Skin of body (tissue), 2 donors: Measurements from ENCODE around the gene DOCK1. TPM values are rescaled to one million over a fixed set of nuclear protein-coding genes. Genes with fewer than 3 reads are reported as not detected.

Experiments used
- DNase-seq: peaks from one replicate; lab custom pipeline; 2025; lab: John Stamatoyannopoulos, UW
- total RNA-seq: library from RNA; depleted of rRNA; stranded (reverse); fragments of >200 nt; gene quantifications from one replicate; pipeline ENCODE4 v1.2.3, GENCODE V29; 2014

Gene DOCK1
- total RNA-seq, 1 donor from 2014 or later, result 80.8 TPM

- no peak for DNase-seq
Observed at GRCh38 chr10:127343821-127344220, 438.6 kb downstream of the DOCK1 start.

- DNase-seq, result no peak
Observed at GRCh38 chr10:127344346-127344745, 439.1 kb downstream of the DOCK1 start.

- no peak for DNase-seq
Observed at GRCh38 chr10:127345231-127345965, 440.2 kb downstream of the DOCK1 start.

GRCh38 chr10:127346604-127347003, 441.4 kb downstream of the DOCK1 start:
- no peak for DNase-seq

GRCh38 chr10:127347202-127347959, 442.2 kb downstream of the DOCK1 start:
- DNase-seq, result no peak

- DNase-seq, result no peak
Observed at GRCh38 chr10:127349737-127350136, 444.5 kb downstream of the DOCK1 start.

- no peak for DNase-seq
Observed at GRCh38 chr10:127351542-127351941, 446.3 kb downstream of the DOCK1 start.

GRCh38 chr10:127353544-127353943, 448.3 kb downstream of the DOCK1 start:
- no peak for DNase-seq

- no peak for DNase-seq
Observed at GRCh38 chr10:127354255-127354654, 449.0 kb downstream of the DOCK1 start.

GRCh38 chr10:127354992-127355391, 449.8 kb downstream of the DOCK1 start:
- DNase-seq, result no peak

GRCh38 chr10:127356360-127356759, 451.1 kb downstream of the DOCK1 start:
- DNase-seq, result no peak

- DNase-seq, result no peak
Observed at GRCh38 chr10:127357265-127357664, 452.0 kb downstream of the DOCK1 start.

- DNase-seq, result no peak
Observed at GRCh38 chr10:127358337-127358736, 453.1 kb downstream of the DOCK1 start.

GRCh38 chr10:127364034-127364433, 458.8 kb downstream of the DOCK1 start:
- DNase-seq, result no peak

- DNase-seq, result no peak
Observed at GRCh38 chr10:127368101-127368500, 462.9 kb downstream of the DOCK1 start.

- no peak for DNase-seq
Observed at GRCh38 chr10:127368929-127369328, 463.7 kb downstream of the DOCK1 start.

GRCh38 chr10:127370601-127371000, 465.4 kb downstream of the DOCK1 start:
- DNase-seq, result no peak

- no peak for DNase-seq
Observed at GRCh38 chr10:127372361-127372760, 467.1 kb downstream of the DOCK1 start.

- DNase-seq, result no peak
Observed at GRCh38 chr10:127374074-127374680, 468.9 kb downstream of the DOCK1 start.

GRCh38 chr10:127374901-127375300, 469.7 kb downstream of the DOCK1 start:
- no peak for DNase-seq

- DNase-seq, result no peak
Observed at GRCh38 chr10:127375461-127375860, 470.2 kb downstream of the DOCK1 start.

GRCh38 chr10:127376071-127376470, 470.8 kb downstream of the DOCK1 start:
- DNase-seq, result no peak
